GM12801 (cell line): ENCODE data around the gene CRABP1.

Source experiments
- CTCF ChIP-seq: IDR thresholded peaks from one replicate; pipeline ENCODE4 v1.5.1; 2011; ENCODE audit warnings: control low read depth; ENCODE audit not compliant: insufficient read length; ENCODE audit errors: extremely low read depth

CRABP1 gene

GRCh38 chr15:78388865-78389264, 48.7 kb downstream of the CRABP1 start:
- TF ChIP-seq CTCF, result no peak

DNA sequence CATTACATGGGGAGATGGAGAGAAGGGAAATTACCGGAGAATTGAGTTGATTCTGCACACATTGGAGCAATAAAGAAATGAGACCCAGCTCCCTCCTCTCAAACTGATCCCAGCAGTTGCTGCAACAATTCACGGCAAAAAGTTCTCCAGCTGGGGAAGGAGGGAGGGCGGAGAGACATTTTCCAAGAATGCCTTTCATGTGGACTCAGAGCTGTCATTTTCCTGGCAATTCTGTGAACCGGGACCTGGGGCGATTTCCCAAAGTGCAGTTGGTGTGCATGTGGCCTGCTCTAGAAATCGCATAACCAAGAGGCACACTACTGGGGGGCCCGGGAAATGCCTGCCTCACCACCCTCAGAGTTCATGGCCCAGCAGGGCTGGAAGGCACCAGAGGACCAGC, 49.2 kb downstream of the CRABP1 start:
- no peak for TF ChIP-seq CTCF

- TF ChIP-seq CTCF, result no peak
Measured at GRCh38 chr15:78389738-78390137, 49.6 kb downstream of the CRABP1 start.

DNA sequence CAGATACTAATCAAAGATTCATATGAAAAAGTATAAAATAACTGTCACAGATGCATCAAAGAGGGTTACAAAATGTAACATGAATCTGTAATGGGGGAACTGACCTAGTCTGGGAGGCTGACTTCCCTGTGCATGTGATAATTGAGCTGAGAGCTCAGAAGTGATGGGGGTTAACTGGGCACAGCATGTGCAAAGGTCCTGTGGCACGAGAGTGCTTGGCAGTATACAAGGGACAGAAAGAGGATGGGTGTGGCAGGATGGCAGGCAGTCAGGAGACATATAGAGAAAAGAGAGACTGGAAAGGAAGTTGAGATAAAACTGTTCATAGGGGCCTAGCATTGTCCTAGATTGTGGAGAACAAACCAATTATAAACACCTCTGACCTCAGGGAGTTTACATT, 50.1 kb downstream of the CRABP1 start:
- TF ChIP-seq CTCF, result no peak

DNA sequence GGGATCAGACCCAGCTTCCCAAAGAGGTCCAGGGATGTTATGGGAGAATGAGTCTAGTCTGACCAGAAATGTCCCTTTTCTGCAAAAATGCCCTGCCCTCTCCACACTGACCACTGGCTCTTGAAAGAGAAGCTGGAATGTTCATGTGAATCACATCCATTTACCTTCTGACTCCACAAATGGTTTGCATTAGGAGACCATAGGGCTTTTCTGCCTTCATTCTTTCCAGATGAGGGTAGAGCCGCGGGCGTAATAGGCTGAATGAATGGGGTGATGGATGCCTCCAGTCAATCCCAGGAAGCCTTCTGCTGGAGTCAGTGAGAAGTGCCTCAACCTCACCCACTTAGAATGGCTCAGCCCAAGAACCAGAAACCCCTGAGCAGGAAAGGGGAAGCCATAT, 50.7 kb downstream of the CRABP1 start:
- no peak for TF ChIP-seq CTCF

GRCh38 chr15:78391781-78392180, 51.6 kb downstream of the CRABP1 start:
- TF ChIP-seq CTCF, result no peak

DNA sequence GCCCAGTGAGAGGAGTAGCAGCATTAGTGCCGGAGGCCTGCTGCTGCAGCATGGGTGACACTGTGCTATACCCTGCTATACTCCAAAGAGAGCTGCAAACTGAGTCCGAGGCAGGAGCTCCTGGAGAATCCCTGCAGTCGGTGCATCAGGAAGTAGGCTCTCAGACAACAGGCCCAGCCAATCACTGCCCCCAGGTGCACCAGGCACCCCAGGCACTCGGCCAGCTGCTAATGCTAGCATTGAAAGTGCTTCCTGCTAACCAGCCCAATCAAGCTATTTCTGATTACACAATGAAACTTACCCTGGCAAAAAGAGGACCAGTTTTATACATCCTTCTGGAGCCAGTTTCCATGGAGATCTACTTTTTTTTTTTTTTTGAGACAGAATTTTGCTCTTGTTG, 52.3 kb downstream of the CRABP1 start:
- TF ChIP-seq CTCF, result no peak

GRCh38 chr15:78393137-78393536, 53.0 kb downstream of the CRABP1 start:
- no peak for TF ChIP-seq CTCF
